NCI-H748 treated with DMSO at 0.1 percent for 48 hours (cell line): ENCODE results near the gene ASB14.
A peak's percentile ranks its signal among the peaks of the same experiment; 100 is the strongest.

Source experiments
- DNase-seq: peaks from one replicate; lab custom pipeline; 2025; lab: John Stamatoyannopoulos, UW

The ASB14 gene

GRCh38 chr3:57257678-57258077 is 34.8 kb downstream of the ASB14 start:
- no peak for DNase-seq

- DNase-seq: no peak
These were observed 35.6 kb downstream of the ASB14 start for GRCh38 chr3:57256844-57257243.

- DNase-seq: no peak
These were observed 40.1 kb downstream of the ASB14 start for GRCh38 chr3:57252404-57252803.

GRCh38 chr3:57244946-57245345 is 47.5 kb downstream of the ASB14 start:
- DNase-seq: no peak

- DNase-seq: no peak
These were observed 57.6 kb downstream of the ASB14 start for GRCh38 chr3:57234613-57235575.

GRCh38 chr3:57233799-57234198 is 58.7 kb downstream of the ASB14 start:
- no peak for DNase-seq

GRCh38 chr3:57230006-57230405 is 62.5 kb downstream of the ASB14 start:
- no peak for DNase-seq

GRCh38 chr3:57227930-57228751 is 64.3 kb downstream of the ASB14 start:
- no peak for DNase-seq

GRCh38 chr3:57227204-57227929 is 65.1 kb downstream of the ASB14 start, which contains the start of gene APPL1:
Gene APPL1, plus strand, starts transcription at chr3:57227729. Its CDS starts 155 bp downstream, at chr3:57227884.
- peak; percentile 64 for DNase-seq

- DNase-seq: no peak
These were observed 66.3 kb downstream of the ASB14 start for GRCh38 chr3:57226176-57226575.

GRCh38 chr3:57224856-57225255 is 67.6 kb downstream of the ASB14 start:
- DNase-seq: no peak

GRCh38 chr3:57221883-57222282 is 70.6 kb downstream of the ASB14 start:
- no peak for DNase-seq
